Left ventricle myocardium superior (tissue), 1 donor: ENCODE data around the gene TMEM150C. TPM values are rescaled to one million over a fixed set of nuclear protein-coding genes. Genes with fewer than 3 reads are reported as not detected.
"Not testable (repeated sequence)": the region's sequence is repeated elsewhere in the genome, so short reads cannot be mapped to it uniquely, and the experiment has no call there.

Source experiments
- ATAC-seq: fragments of 200-7000 bp; cut with Tn5 transposase; one replicate; pipeline ENCODE4 v1.9.1; 2020; ENCODE audit warnings: mild to moderate bottlenecking, moderate library complexity
- DNase-seq: peaks from one replicate; pipeline ENCODE4 v3.0.0-alpha.2; 2020
- intact Hi-C: fragments of 100-400 bp; cut with micrococcal nuclease; formaldehyde crosslinking; loops from one replicate; pipeline ENCODE4 v1.11.0; 2022
- total RNA-seq: library from RNA; stranded (reverse); fragmentation: NEBNext Ultra II Directional; extraction: Animal tissue kit (Norgen Biotek cat#: 25700); gene quantifications from one replicate; pipeline ENCODE4 v1.2.1, GENCODE V29; 2021
- donor health status: DM: no; HTN: yes; CAD: no; lungs with severe emphysema.

TMEM150C gene
- total RNA-seq, 1 donor from 2014 or later = 19.6 TPM

GRCh38 chr4:82578935-82579334, 17.1 kb upstream of the TMEM150C start:
- intact Hi-C loops = no loop called here
- no peak for DNase-seq
- no peak for ATAC-seq

GRCh38 chr4:82577451-82577850, 15.7 kb upstream of the TMEM150C start:
- ATAC-seq (no peak), DNase-seq (no peak)
- intact Hi-C loops = no loop called here

DNA sequence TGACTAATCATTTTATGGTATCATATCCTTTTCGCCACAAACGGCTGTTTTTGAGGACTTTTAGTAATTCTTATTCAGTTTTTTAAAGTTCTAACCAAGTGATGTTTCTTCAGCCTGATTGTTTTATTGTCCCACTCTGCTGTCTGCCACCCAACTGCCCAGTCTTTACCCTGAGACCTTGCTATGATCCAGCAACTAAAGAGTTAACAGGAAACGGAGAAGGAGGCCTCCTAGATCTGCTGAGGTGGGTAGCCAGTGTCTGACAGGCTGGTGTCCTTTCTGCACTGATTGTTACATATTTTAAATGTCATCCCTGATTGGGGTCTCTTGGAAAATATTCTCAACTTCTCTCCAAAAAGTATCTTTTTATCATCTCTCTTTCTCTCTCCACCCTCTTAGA, 7.9 kb upstream of the TMEM150C start:
- no peak for DNase-seq
- intact Hi-C loops = no loop called here
- no peak for ATAC-seq

DNA sequence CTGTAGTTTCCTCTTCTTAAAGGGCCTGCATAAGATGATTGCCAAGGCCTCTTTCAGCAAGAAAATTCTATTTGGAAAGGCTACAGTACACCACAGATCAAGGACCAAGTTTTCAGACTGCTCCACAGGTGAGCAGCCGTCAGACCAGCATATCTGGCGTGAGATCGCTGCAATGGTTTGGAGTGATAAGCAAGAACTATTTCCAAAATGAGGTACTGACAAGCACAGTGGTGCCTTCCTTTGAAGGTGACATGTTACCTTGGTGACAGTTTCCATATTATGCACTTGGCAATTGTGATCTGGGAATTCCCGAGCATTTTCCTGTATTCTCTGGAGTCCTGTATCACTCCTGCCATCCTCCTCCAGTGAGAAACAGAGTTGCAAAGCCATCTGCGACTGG, 7.3 kb upstream of the TMEM150C start:
- ATAC-seq = no peak
- DNase-seq = no peak
- intact Hi-C loops = no loop called here

DNA sequence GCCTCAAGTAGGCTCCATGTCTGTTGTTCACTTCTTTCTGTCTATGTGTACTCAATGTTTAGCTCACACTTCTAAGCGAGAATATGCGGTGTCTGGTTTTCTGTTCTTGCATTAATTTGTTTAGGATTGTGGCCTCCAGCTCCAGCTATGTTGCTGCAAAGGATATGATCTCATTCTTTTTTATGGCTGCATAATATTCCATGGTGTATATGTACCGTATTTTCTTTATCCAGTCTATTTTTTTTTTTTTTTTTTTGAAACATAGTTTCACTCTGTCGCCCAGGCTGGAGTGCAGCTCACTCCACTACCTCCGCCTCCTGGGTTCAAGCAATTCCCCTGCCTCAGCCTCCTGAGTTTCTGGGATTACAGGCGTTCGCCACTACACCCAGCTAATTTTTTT, 5.7 kb upstream of the TMEM150C start:
- ATAC-seq (no peak), DNase-seq (no peak)
- intact Hi-C loops = no loop called here

GRCh38 chr4:82562564-82562854, 721 bp upstream of the TMEM150C start:
- DNase-seq = no peak
- intact Hi-C loops = no loop called here
- ATAC-seq = no peak

DNA sequence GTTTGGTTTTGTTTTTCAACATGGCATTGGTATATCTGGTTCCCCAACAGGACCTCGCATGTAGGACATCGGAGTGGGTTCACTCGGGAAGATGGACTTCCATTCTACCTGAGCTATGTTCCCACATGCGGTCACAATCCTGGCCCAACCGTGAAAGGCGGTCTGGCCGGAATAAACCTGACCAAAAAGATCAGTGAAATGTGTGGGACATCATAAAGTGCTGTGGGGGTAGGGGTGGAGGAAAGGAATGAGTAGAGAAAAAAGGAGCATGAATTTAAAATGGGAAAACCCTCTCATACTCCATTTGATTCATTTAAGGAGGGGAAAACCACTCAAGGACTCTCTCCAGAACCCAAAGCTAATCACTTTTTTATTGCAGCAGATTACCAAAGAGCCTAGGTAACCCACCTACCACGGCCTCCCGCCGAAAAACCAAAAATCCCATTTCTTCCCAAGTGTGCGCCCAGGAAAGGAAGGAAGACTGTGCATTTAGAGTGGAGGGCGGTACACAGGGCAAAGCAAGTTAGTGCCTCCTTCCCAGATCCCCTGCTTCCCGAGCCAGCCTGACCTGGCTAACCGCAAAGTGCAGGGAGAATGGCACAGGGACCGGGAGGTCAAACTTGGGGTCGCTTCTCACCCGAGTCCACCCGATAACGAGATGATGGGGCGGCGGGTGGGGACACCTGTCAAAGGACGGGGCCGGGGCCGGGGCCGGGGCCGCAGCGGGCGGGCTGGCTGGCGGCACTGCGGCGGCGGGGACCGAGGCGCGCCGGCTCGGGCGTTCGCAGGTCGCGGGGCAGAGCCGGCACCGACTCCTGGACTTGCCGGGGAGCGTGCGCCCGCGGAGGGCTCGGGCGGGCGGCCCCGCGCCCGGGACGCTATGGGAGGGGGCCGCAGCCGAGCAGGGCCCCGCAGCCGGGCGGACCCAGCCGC, 669 bp downstream of the TMEM150C start:
- DNase-seq (peak; percentile 29), ATAC-seq (peak; percentile 34)
- intact Hi-C loops = no loop called here

GRCh38 chr4:82559735-82560120, 2.1 kb downstream of the TMEM150C start:
- DNase-seq (no peak), ATAC-seq (no peak)
- intact Hi-C loops = no loop called here

- ATAC-seq, intact Hi-C loops, DNase-seq: not testable (repeated sequence)
Observed at GRCh38 chr4:82559090-82559734, 2.6 kb downstream of the TMEM150C start.

GRCh38 chr4:82555276-82555675, 6.5 kb downstream of the TMEM150C start:
- intact Hi-C loops = no loop called here
- no peak for ATAC-seq

DNA sequence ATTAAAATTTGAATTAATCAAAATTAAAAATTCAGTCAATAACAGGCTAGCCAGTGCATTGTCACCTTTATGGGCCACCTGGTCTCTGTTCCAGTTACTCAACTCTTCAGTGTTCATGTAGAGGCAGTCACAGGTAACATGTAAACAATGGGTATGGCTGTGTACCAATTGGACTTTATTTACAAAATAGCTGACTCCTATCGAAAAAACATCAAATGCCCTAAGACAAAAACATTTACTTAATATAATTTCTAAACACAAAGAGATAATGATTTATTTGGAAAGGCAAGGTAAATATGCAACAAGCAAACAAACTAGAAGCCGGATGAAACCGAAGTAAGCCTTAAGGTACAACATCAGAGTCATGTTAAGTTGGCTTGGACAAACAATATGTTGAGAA, 8.8 kb downstream of the TMEM150C start:
- intact Hi-C loops = no loop called here
- no peak for DNase-seq
- ATAC-seq = no peak

More at GRCh38 chr4:82555276-82555675, 6.5 kb downstream of the TMEM150C start:
- no peak for DNase-seq

- intact Hi-C loops = no loop called here
- DNase-seq (no peak), ATAC-seq (no peak)
Observed at GRCh38 chr4:82551734-82552133, 10.1 kb downstream of the TMEM150C start.

- ATAC-seq, intact Hi-C loops, DNase-seq: not testable (repeated sequence)
Observed at GRCh38 chr4:82547850-82548249, 13.9 kb downstream of the TMEM150C start.

GRCh38 chr4:82543131-82543530, 18.7 kb downstream of the TMEM150C start:
- DNase-seq = no peak
- ATAC-seq = no peak
- intact Hi-C loops = no loop called here

DNA sequence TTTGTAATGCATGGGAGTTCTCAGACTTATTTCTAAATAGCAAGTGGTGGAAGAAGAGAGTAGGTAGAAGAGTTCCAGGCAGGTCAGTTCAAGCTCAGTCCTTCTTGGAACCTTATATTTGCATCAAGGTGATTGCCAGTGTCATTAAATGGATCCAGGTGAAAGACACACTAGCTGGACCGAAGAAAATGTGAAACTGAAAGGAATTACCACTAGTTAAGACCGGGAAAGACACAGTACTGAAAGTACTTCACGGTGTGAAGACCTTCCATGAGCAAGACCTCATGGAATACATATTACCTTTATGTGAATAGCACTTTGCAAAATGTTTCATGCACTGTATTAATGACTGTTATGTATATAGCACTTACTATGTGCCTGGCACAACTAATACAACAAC, 19.1 kb downstream of the TMEM150C start:
- no peak for ATAC-seq
- no peak for DNase-seq
- intact Hi-C loops = no loop called here

- intact Hi-C loops = no loop called here
- no peak for DNase-seq
- ATAC-seq = no peak
Observed at GRCh38 chr4:82529322-82529721, 32.5 kb downstream of the TMEM150C start.

- intact Hi-C loops = no loop called here
- no peak for DNase-seq
- ATAC-seq = no peak
Observed at GRCh38 chr4:82528868-82529267, 32.9 kb downstream of the TMEM150C start.

DNA sequence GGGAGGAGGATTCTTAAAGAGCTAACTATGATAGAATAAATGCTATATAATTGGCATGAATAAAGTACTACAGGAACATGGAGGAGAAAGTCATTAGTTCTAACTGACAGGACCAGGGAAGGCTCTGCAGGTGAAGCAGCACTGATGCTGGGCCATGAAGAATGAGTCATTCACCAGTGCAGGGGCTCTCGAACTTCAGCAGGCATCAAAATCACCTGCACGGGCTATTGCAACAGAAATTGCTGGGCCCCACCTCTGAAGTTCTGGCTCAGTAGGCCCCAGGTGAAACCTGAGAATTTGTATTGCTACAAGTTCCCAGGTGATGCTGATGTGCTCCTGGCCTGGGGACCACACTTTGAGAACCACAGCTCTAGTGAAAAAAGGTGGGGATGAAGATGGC, 33.7 kb downstream of the TMEM150C start:
- intact Hi-C loops = no loop called here
- ATAC-seq (no peak), DNase-seq (no peak)

GRCh38 chr4:82525307-82525911, 36.4 kb downstream of the TMEM150C start:
- DNase-seq = no peak
- intact Hi-C loops = no loop called here
- no peak for ATAC-seq

- intact Hi-C loops = no loop called here
- DNase-seq (no peak), ATAC-seq (no peak)
Observed at GRCh38 chr4:82524570-82525152, 37.1 kb downstream of the TMEM150C start.
